Right hindlimb (tissue), 1 donor: ENCODE results near the gene KRT33B.

Experiments
- DNase-seq: peaks from one replicate; pipeline ENCODE4 v3.0.0-alpha.2; 2018

Gene KRT33B

GRCh38 chr17:41322903-41323895, 46.4 kb downstream of the KRT33B start:
- no peak for DNase-seq

GRCh38 chr17:41322094-41322902, 47.3 kb downstream of the KRT33B start:
- DNase-seq, result no peak

GRCh38 chr17:41318231-41318630, 51.4 kb downstream of the KRT33B start:
- DNase-seq, result no peak

- DNase-seq, result no peak
Observed at GRCh38 chr17:41315814-41316445, 53.7 kb downstream of the KRT33B start.

GRCh38 chr17:41315204-41315794, 54.3 kb downstream of the KRT33B start, which contains the start of gene KRTAP17-1:
Gene KRTAP17-1, minus strand, starts transcription at chr17:41315710. Its CDS starts 60 bp downstream, at chr17:41315650.
- no peak for DNase-seq
